GM12878 (cell line): ENCODE measurements around the gene PRSS36. TPM values are rescaled to one million over a fixed set of nuclear protein-coding genes. Genes with fewer than 3 reads are reported as not detected.

ENCODE experiments used
- ATAC-seq: fragments of 200-7000 bp; cut with Tn5 transposase; 3 replicates; pipeline ENCODE4 v1.9.1; 2020; ENCODE audit warnings: mild to moderate bottlenecking, moderate library complexity
- BruUV-seq: library from RNA; stranded (reverse); fragments of 400-500 nt; replicated peaks from 2 replicates; lab custom pipeline; 2021; lab: Mats Ljungman, UMichigan
- CTCF ChIA-PET: fragments of 300-600 bp; sonication (Branson Sonifier 250); formaldehyde crosslinking; extraction: SDS; loops from one replicate; lab custom pipeline; 2021; ENCODE audit warnings: inconsistent platforms; lab: Yijun Ruan, JAX
- POLR2A ChIA-PET: fragments of 350-600 bp; formaldehyde crosslinking; extraction: SDS; loops from one replicate; lab custom pipeline; 2021; ENCODE audit warnings: inconsistent platforms; lab: Charles Lee
- RAD21 ChIA-PET: fragments of 300-600 bp; sonication (Branson Sonifier 250); formaldehyde crosslinking; loops from one replicate; lab custom pipeline; 2023; ENCODE audit warnings: antibody characterized with exemption; ENCODE audit not compliant: unreplicated experiment; lab: Charles Lee
- SMC1A ChIA-PET: fragments of 300-600 bp; sonication (Branson Sonifier 250); formaldehyde crosslinking; loops from one replicate; lab custom pipeline; 2023; ENCODE audit not compliant: unreplicated experiment, uncharacterized antibody; lab: Charles Lee
- DNase-seq: peaks from one replicate; pipeline ENCODE4 v3.0.0-alpha.2; 2011; ENCODE audit warnings: low read depth, low spot score
- FAIRE-seq: peaks from 3 replicates; lab custom pipeline; 2011; peaks lifted over from hg19 to GRCh38; lab: Jason Lieb, UNC
- H2AFZ ChIP-seq: 2 replicates; pipeline ENCODE4 v1.6.0; 2011; ENCODE audit warnings: low read depth, low read length, control low read depth; ENCODE audit not compliant: control insufficient read depth
- H3K27ac ChIP-seq: 2 replicates; pipeline ENCODE4 v1.5.1; 2011; ENCODE audit warnings: control low read depth; ENCODE audit not compliant: control insufficient read depth, insufficient read depth
- H3K27me3 ChIP-seq, 2 experiments: replicated peaks in 1 of 2; 2 replicates each; pipeline versions ENCODE4 v1.6.0 to v1.6.1; 2011; ENCODE audit warnings: low read length in 1 of 2; ENCODE audit not compliant: control insufficient read depth in 2 of 2, insufficient read depth in 2 of 2
- H3K36me3 ChIP-seq, 2 experiments: 2 replicates each; pipeline ENCODE4 v1.5.1; 2011; ENCODE audit warnings: low read length in 1 of 2; ENCODE audit not compliant: control insufficient read depth in 2 of 2, insufficient read depth in 2 of 2
- H3K4me1 ChIP-seq: 2 replicates; pipeline ENCODE4 v1.6.1; 2011; ENCODE audit warnings: mild to moderate bottlenecking, low read length, moderate library complexity, mixed read lengths; ENCODE audit not compliant: control insufficient read depth, insufficient read depth
- H3K4me2 ChIP-seq: 2 replicates; pipeline ENCODE4 v1.6.0; 2011; ENCODE audit warnings: control low read depth; ENCODE audit not compliant: control insufficient read depth, insufficient read depth
- H3K4me3 ChIP-seq: fragments of 200-600 bp; sonication (generic); 2 replicates; pipeline ENCODE4 v1.5.1; 2016
- H3K79me2 ChIP-seq: 2 replicates; pipeline ENCODE4 v1.6.0; 2011; ENCODE audit warnings: low read length; ENCODE audit not compliant: control insufficient read depth, insufficient read depth
- H3K9ac ChIP-seq: 2 replicates; pipeline ENCODE4 v1.8.0; 2011; ENCODE audit warnings: low read length, control low read depth, mixed read lengths; ENCODE audit not compliant: control insufficient read depth, insufficient read depth
- H3K9me3 ChIP-seq: replicated peaks from 3 replicates; pipeline ENCODE4 v1.5.1; 2011; ENCODE audit warnings: mild to moderate bottlenecking, low read length; ENCODE audit not compliant: control insufficient read depth, insufficient read depth
- H4K20me1 ChIP-seq: 2 replicates; pipeline ENCODE4 v1.6.0; 2011; ENCODE audit not compliant: control insufficient read depth, insufficient read depth
- ASH2L ChIP-seq: fragments of 300-600, 200-600 bp; sonication (generic); IDR thresholded peaks from 2 replicates; pipeline ENCODE4 v1.6.1; 2017; ENCODE audit warnings: low read depth, mild to moderate bottlenecking, borderline replicate concordance
- CREB1 ChIP-seq: IDR thresholded peaks from 2 replicates; pipeline ENCODE4 v1.6.1; 2012; ENCODE audit warnings: low read depth, mild to moderate bottlenecking, inconsistent platforms
- EZH2 ChIP-seq: IDR thresholded peaks from 2 replicates; pipeline ENCODE4 v1.6.1; 2012; ENCODE audit warnings: low read depth, mild to moderate bottlenecking, control low read depth, inconsistent platforms, low read length, borderline replicate concordance; ENCODE audit not compliant: control insufficient read depth
- IKZF1 ChIP-seq: fragments of 450-650 bp; conservative IDR thresholded peaks from 2 replicates; pipeline ENCODE4 v1.6.1; 2017; ENCODE audit warnings: antibody characterized with exemption, mild to moderate bottlenecking
- IKZF2 ChIP-seq, 2 experiments: fragments of 450-650 bp; IDR thresholded peaks; 2 replicates each; pipeline ENCODE4 v1.6.1; 2017; ENCODE audit warnings: mild to moderate bottlenecking in 2 of 2, moderate library complexity in 2 of 2
- KLF5 ChIP-seq: fragments of 450-650 bp; IDR thresholded peaks from 2 replicates; pipeline ENCODE4 v1.6.1; 2014; ENCODE audit warnings: mild to moderate bottlenecking; ENCODE audit not compliant: partially characterized antibody
- NFYA ChIP-seq: IDR thresholded peaks from 2 replicates; pipeline ENCODE4 v1.6.1; 2011; ENCODE audit warnings: low read depth, mild to moderate bottlenecking, low read length, improper control_type of control experiment, borderline replicate concordance
- NR2F1 ChIP-seq: fragments of 450-650 bp; conservative IDR thresholded peaks from 2 replicates; pipeline ENCODE4 v1.6.1; 2017; ENCODE audit warnings: mild to moderate bottlenecking
- POLR2A ChIP-seq: IDR thresholded peaks from 2 replicates; pipeline ENCODE4 v1.6.1; 2011; ENCODE audit warnings: low read depth, mild to moderate bottlenecking, low read length
- RFX5 ChIP-seq: IDR thresholded peaks from 2 replicates; pipeline ENCODE4 v1.6.1; 2011; ENCODE audit warnings: low read depth, low read length, improper control_type of control experiment
- RUNX3 ChIP-seq: IDR thresholded peaks from 2 replicates; pipeline ENCODE4 v1.6.1; 2012; ENCODE audit warnings: low read length, inconsistent platforms
- SPI1 ChIP-seq: IDR thresholded peaks from 2 replicates; pipeline ENCODE4 v1.6.1; 2011; ENCODE audit warnings: low read depth, mild to moderate bottlenecking, low read length, moderate library complexity, borderline replicate concordance; ENCODE audit not compliant: insufficient read depth
- SREBF1 ChIP-seq: IDR thresholded peaks from 2 replicates; pipeline ENCODE4 v1.6.1; 2012; ENCODE audit warnings: mild to moderate bottlenecking, low read length
- SUPT20H ChIP-seq: IDR thresholded peaks from 2 replicates; pipeline ENCODE4 v1.6.1; 2011; ENCODE audit warnings: low read depth, mild to moderate bottlenecking, low read length, moderate library complexity, borderline replicate concordance; ENCODE audit not compliant: control insufficient read depth
- TCF3 ChIP-seq: IDR thresholded peaks from 2 replicates; pipeline ENCODE4 v1.6.1; 2012; ENCODE audit warnings: low read depth, mild to moderate bottlenecking, low read length, borderline replicate concordance; ENCODE audit not compliant: insufficient read depth
- ZNF207 ChIP-seq: fragments of 450-650 bp; IDR thresholded peaks from 2 replicates; pipeline ENCODE4 v1.6.1; 2014; ENCODE audit warnings: antibody characterized with exemption, mild to moderate bottlenecking, borderline replicate concordance
- WGBS: methylation state at CpG from one replicate; pipeline ENCODE4 v1.1.6; 2016; ENCODE audit warnings: low lambda C conversion rate; ENCODE audit not compliant: insufficient replicate concordance, insufficient coverage; ENCODE audit errors: missing lambda C conversion rate; 5-methylcytosine and 5-hydroxymethylcytosine counted together
- in situ Hi-C: fragments of 300-500 bp; cut with MboI; formaldehyde crosslinking; loops from 9 replicates; pipeline ENCODE4 v1.14.3; 2018; ENCODE audit warnings: mixed read lengths
- intact Hi-C: fragments of 100-400 bp; cut with micrococcal nuclease; formaldehyde crosslinking; loops from one replicate; pipeline ENCODE4 v1.14.2; 2022; ENCODE audit not compliant: unreplicated experiment
- polyA plus RNA-seq, 11 experiments: library from polyadenylated mRNA; depleted of rRNA in 4 of 11; unstranded in 6 of 11; stranded (reverse) in 5 of 11; fragments of >200 nt; fragmentation: Nextera tagmentation in 4 of 11; fragmentation: Illumina TruSeq in 1 of 11; extraction: Ambion mirVana in 4 of 11; extraction: Trizol in 1 of 11; gene quantifications; 1 replicate in 1 of 11; 2 replicates in 10 of 11; pipeline versions ENCODE4 v1.2.1 to v1.2.3, GENCODE V29; 2011 to 2016; ENCODE audit warnings: inconsistent platforms in 2 of 11, missing spikeins in 2 of 11, low read depth in 1 of 11
- total RNA-seq, 4 experiments: library from RNA; depleted of rRNA in 3 of 4; stranded (reverse); fragments of >200 nt in 3 of 4; fragmentation: Illumina TruSeq in 1 of 4; extraction: Trizol in 1 of 4; gene quantifications; 2 replicates each; pipeline versions ENCODE4 v1.2.1 to v1.2.3, GENCODE V29; 2013 to 2021

The PRSS36 gene
- total and polyA plus RNA-seq, 10 of the 15 experiments (the other 5 are each of a cell fraction or from before 2014, with no cell fraction given) = 0.11 to 1.1 (median 0.17) TPM; not detected in 3

GRCh38 chr16:31113121-31114120 lies 36.4 kb downstream of the PRSS36 start:
- WGBS = 58% methylated on average over 5 of the region's 5 CpGs
- FAIRE-seq (no peak), ATAC-seq (peak; percentile 7; the same call in 2 of the 3 replicates), DNase-seq (no peak)
- ChIA-PET POLR2A (interaction anchor here (0.5 to 0.6 kb wide), 2 partner anchors 43 to 67 kb away, joined by 3 to 5 read pairs; no protein-coding TSS in a partner anchor), RAD21 (no interaction called here), SMC1A (interaction anchor here (1.1 kb wide), 1 partner anchor 29 kb away, joined by 5 read pairs; no protein-coding TSS in a partner anchor), CTCF (interaction anchor here (0.7 to 1.6 kb wide), 2 partner anchors 29 to 39 kb away, joined by 3 to 7 read pairs; partner anchors contain the start of genes ZNF646 and ZNF668)
- Histone ChIP-seq H2AFZ (no peak overlapping the region), H3K27ac (no peak overlapping the region), H3K4me3 (no peak overlapping the region), H3K4me2 (no peak overlapping the region), H3K9me3 (no peaks in the 10 kb centered on the region), H3K79me2 (peaks cover 16% of the 10 kb centered on the region), H3K27me3 (no peaks in the 10 kb centered on the region), H4K20me1 (no peaks in the 10 kb centered on the region), H3K36me3 (peaks cover 0 to 4% of the 10 kb centered on the region in 2 experiments; a peak in 3 of 4 replicates), H3K4me1 (peaks cover 9% of the 10 kb centered on the region), H3K9ac (no peak overlapping the region)
- intact Hi-C loops (loop anchor here (10.0 kb wide), 1 partner anchor 761 kb away; the partner anchor contains the start of gene ZNF267), in situ Hi-C loops (loop anchor here (10.0 kb wide), 1 partner anchor 761 kb away; the partner anchor contains the start of gene ZNF267)
- peak; percentile 27 to 37; a peak in 1 of 4 replicates for TF ChIP-seq IKZF2 (IDR thresholded peaks at IDR 0.05)
- TF ChIP-seq ASH2L = no peak
- 0 out of 2 replicates have a peak, but pooled peaks have one; percentile 3 for TF ChIP-seq SPI1
- no peak for TF ChIP-seq SREBF1
- TF ChIP-seq SUPT20H = no peak
- no peak for TF ChIP-seq RFX5
- TF ChIP-seq CREB1 = no peak
- TF ChIP-seq RUNX3 = no peak
- TF ChIP-seq KLF5 = no peak
- peak; percentile 44 for TF ChIP-seq IKZF1
- no peak for TF ChIP-seq POLR2A
- TF ChIP-seq EZH2 = no peak
- TF ChIP-seq NFYA = no peak
- TF ChIP-seq TCF3 = no peak
- no peak for TF ChIP-seq NR2F1
- TF ChIP-seq ZNF207 = no peak
- no TSS peak for BruUV-seq
